SK-N-SH treated with all-trans-retinoic acid at 6 μM for 48 hours (cell line): ENCODE data around the gene CALCOCO1.
A peak's percentile ranks its signal among the peaks of the same experiment; 100 is the strongest.

ENCODE experiments used
- ATAC-seq: fragments of 200-7000 bp; cut with Tn5 transposase; 3 replicates; pipeline ENCODE4 v1.9.1; 2020; ENCODE audit warnings: mild to moderate bottlenecking, moderate library complexity
- ARNTL ChIP-seq: fragments of 450-650 bp; formaldehyde crosslinking; IDR thresholded peaks from 2 replicates; pipeline ENCODE4 v1.5.0; 2020; ENCODE audit warnings: low read depth, mild to moderate bottlenecking, moderate library complexity, borderline replicate concordance
- BACH2 ChIP-seq: fragments of 250-450 bp; sonication (Bioruptor Pico); IDR thresholded peaks from 2 replicates; pipeline ENCODE4 v1.9.0; 2021; ENCODE audit warnings: mild to moderate bottlenecking, borderline replicate concordance
- CSDC2 ChIP-seq: fragments of 250-450 bp; sonication (Bioruptor Pico); IDR thresholded peaks from 2 replicates; pipeline ENCODE4 v1.5.0; 2020; ENCODE audit warnings: mild to moderate bottlenecking, moderate library complexity
- ESRRG ChIP-seq: fragments of 250-450 bp; sonication (Bioruptor Pico); IDR thresholded peaks from 2 replicates; pipeline ENCODE4 v1.6.1; 2021; ENCODE audit warnings: mild to moderate bottlenecking
- GLIS3 ChIP-seq: fragments of 250-450 bp; sonication (Bioruptor Pico); IDR thresholded peaks from 2 replicates; pipeline ENCODE4 v1.5.0; 2020; ENCODE audit warnings: mild to moderate bottlenecking, moderate library complexity
- ISL1 ChIP-seq: fragments of 250-450 bp; sonication (Bioruptor Pico); IDR thresholded peaks from 2 replicates; pipeline ENCODE4 v2.1.2; 2022; ENCODE audit warnings: mild to moderate bottlenecking, moderate library complexity
- OSR1 ChIP-seq: fragments of 250-450 bp; sonication (Bioruptor Pico); IDR thresholded peaks from 2 replicates; pipeline ENCODE4 v1.8.0; 2022; ENCODE audit warnings: moderate library complexity, mild to moderate bottlenecking, inconsistent platforms
- POU6F1 ChIP-seq: fragments of 250-450 bp; sonication (Bioruptor Pico); IDR thresholded peaks from 2 replicates; pipeline ENCODE4 v1.8.0; 2021; ENCODE audit warnings: low read depth, mild to moderate bottlenecking, moderate library complexity, borderline replicate concordance
- PPARA ChIP-seq: fragments of 250-450 bp; sonication (Bioruptor Pico); IDR thresholded peaks from 2 replicates; pipeline ENCODE4 v1.5.0; 2020; ENCODE audit warnings: mild to moderate bottlenecking, borderline replicate concordance
- RARB ChIP-seq: fragments of 250-450 bp; sonication (Bioruptor Pico); IDR thresholded peaks from 2 replicates; pipeline ENCODE4 v1.8.0; 2021; ENCODE audit warnings: mild to moderate bottlenecking, moderate library complexity
- SNAI2 ChIP-seq: fragments of 250-450 bp; sonication (Bioruptor Pico); IDR thresholded peaks from 2 replicates; pipeline ENCODE4 v1.5.0; 2020; ENCODE audit warnings: mild to moderate bottlenecking, moderate library complexity
- TCF4 ChIP-seq: fragments of 250-450 bp; sonication (Bioruptor Pico); IDR thresholded peaks from 2 replicates; pipeline ENCODE4 v1.8.0; 2021; ENCODE audit warnings: mild to moderate bottlenecking, moderate library complexity, borderline replicate concordance
- TOX ChIP-seq: fragments of 250-450 bp; sonication (Bioruptor Pico); IDR thresholded peaks from 2 replicates; pipeline ENCODE4 v1.8.0; 2021; ENCODE audit warnings: mild to moderate bottlenecking, moderate library complexity, borderline replicate concordance
- TSHZ2 ChIP-seq: fragments of 250-450 bp; sonication (Bioruptor Pico); IDR thresholded peaks from 2 replicates; pipeline ENCODE4 v1.5.0; 2020; ENCODE audit warnings: mild to moderate bottlenecking, moderate library complexity
- ZC3H10 ChIP-seq: fragments of 250-450 bp; sonication (Bioruptor Pico); IDR thresholded peaks from 2 replicates; pipeline ENCODE4 v1.5.1; 2021; ENCODE audit warnings: mild to moderate bottlenecking, moderate library complexity
- ZFP30 ChIP-seq: fragments of 450-650 bp; formaldehyde crosslinking; IDR thresholded peaks from 2 replicates; pipeline ENCODE4 v1.5.0; 2022; ENCODE audit warnings: mild to moderate bottlenecking, moderate library complexity
- ZNF565 ChIP-seq: fragments of 450-650 bp; formaldehyde crosslinking; conservative IDR thresholded peaks from 2 replicates; pipeline ENCODE4 v1.5.0; 2020; ENCODE audit warnings: low read depth, mild to moderate bottlenecking, moderate library complexity
- ZNF70 ChIP-seq: fragments of 450-650 bp; formaldehyde crosslinking; IDR thresholded peaks from 2 replicates; pipeline ENCODE4 v1.5.0; 2020; ENCODE audit warnings: mild to moderate bottlenecking, moderate library complexity
- TF ChIP-seq, protein P1 (sequence below): fragments of 250-450 bp; sonication (Bioruptor Pico); IDR thresholded peaks from 2 replicates; pipeline ENCODE4 v1.5.1; 2021; ENCODE audit warnings: mild to moderate bottlenecking, moderate library complexity
- TF ChIP-seq, protein P2 (sequence below): fragments of 250-450 bp; sonication (Bioruptor Pico); IDR thresholded peaks from 2 replicates; pipeline ENCODE4 v1.8.0; 2020; ENCODE audit warnings: mild to moderate bottlenecking, moderate library complexity, borderline replicate concordance
- TF ChIP-seq, protein P3 (sequence below): fragments of 250-450 bp; sonication (Bioruptor Pico); IDR thresholded peaks from 2 replicates; pipeline ENCODE4 v1.5.1; 2020; ENCODE audit warnings: low read depth, mild to moderate bottlenecking, moderate library complexity

The CALCOCO1 gene

DNA sequence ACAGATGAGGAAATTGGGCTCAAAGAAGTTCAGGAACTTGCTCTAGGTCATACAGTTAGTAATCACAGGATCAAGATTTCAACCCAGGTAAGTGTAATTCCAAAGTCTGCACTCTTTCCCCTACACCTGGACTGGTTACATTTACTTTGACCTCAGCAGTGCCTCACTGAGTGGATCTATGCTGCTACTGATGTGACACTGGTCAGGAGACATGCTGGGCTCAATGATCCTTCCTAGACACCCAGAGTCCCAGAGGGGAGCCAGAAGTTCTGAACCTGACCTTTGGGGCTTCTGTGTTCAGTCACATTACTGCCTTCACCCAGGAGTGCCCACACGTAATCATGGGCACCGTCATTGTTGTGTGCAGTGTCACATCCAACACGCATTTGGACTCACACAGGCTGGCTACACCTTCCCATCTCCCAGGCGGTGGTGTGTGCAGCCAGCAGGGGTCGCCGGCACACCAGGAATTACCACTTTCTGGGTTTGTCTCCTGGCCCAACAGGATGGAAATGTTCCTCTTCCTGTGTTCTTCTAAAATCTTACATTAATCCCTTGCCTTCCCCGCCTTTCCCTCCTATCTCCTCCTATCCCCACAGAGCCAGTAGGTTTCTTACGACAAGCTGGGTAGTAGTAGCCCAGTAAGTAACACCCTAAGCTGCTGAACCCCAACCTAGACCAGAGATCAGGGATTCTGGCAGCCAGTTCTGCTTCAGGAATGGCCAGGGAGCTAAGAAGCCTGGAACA, 25.6 kb downstream of the CALCOCO1 start:
- ATAC-seq = peak; percentile 99
- TF ChIP-seq CSDC2 (no peak), TCF4 (CRISPR knock-in tag) (no peak), BACH2 (no peak), SNAI2 (CRISPR knock-in tag) (no peak), GLIS3 (no peak), ISL1 (CRISPR knock-in tag) (no peak)
- TF ChIP-seq, all 23 proteins: peak for 0

- no peak for ATAC-seq
- TF ChIP-seq ISL1 (CRISPR knock-in tag) (no peak), CSDC2 (no peak), ZNF70 (CRISPR knock-in tag) (no peak), POU6F1 (CRISPR knock-in tag) (no peak), ESRRG (CRISPR knock-in tag) (no peak), ARNTL (CRISPR knock-in tag) (no peak), OSR1 (CRISPR knock-in tag) (no peak), ZNF565 (CRISPR knock-in tag) (no peak), GLIS3 (no peak), TSHZ2 (CRISPR knock-in tag) (no peak), PPARA (no peak), RARB (CRISPR knock-in tag) (no peak), TCF4 (CRISPR knock-in tag) (no peak)
- TF ChIP-seq, protein P1, sequence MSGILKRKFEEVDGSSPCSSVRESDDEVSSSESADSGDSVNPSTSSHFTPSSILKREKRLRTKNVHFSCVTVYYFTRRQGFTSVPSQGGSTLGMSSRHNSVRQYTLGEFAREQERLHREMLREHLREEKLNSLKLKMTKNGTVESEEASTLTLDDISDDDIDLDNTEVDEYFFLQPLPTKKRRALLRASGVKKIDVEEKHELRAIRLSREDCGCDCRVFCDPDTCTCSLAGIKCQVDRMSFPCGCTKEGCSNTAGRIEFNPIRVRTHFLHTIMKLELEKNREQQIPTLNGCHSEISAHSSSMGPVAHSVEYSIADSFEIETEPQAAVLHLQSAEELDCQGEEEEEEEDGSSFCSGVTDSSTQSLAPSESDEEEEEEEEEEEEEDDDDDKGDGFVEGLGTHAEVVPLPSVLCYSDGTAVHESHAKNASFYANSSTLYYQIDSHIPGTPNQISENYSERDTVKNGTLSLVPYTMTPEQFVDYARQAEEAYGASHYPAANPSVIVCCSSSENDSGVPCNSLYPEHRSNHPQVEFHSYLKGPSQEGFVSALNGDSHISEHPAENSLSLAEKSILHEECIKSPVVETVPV (CRISPR knock-in tag) = no peak
- TF ChIP-seq, protein P2, sequence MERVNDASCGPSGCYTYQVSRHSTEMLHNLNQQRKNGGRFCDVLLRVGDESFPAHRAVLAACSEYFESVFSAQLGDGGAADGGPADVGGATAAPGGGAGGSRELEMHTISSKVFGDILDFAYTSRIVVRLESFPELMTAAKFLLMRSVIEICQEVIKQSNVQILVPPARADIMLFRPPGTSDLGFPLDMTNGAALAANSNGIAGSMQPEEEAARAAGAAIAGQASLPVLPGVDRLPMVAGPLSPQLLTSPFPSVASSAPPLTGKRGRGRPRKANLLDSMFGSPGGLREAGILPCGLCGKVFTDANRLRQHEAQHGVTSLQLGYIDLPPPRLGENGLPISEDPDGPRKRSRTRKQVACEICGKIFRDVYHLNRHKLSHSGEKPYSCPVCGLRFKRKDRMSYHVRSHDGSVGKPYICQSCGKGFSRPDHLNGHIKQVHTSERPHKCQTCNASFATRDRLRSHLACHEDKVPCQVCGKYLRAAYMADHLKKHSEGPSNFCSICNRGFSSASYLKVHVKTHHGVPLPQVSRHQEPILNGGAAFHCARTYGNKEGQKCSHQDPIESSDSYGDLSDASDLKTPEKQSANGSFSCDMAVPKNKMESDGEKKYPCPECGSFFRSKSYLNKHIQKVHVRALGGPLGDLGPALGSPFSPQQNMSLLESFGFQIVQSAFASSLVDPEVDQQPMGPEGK (CRISPR knock-in tag) = no peak
- TF ChIP-seq, protein P3, sequence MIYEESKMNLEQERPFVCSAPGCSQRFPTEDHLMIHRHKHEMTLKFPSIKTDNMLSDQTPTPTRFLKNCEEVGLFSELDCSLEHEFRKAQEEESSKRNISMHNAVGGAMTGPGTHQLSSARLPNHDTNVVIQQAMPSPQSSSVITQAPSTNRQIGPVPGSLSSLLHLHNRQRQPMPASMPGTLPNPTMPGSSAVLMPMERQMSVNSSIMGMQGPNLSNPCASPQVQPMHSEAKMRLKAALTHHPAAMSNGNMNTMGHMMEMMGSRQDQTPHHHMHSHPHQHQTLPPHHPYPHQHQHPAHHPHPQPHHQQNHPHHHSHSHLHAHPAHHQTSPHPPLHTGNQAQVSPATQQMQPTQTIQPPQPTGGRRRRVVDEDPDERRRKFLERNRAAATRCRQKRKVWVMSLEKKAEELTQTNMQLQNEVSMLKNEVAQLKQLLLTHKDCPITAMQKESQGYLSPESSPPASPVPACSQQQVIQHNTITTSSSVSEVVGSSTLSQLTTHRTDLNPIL (CRISPR knock-in tag) = no peak
These were observed 26.7 kb downstream of the CALCOCO1 start for GRCh38 chr12:53700567-53700966.

GRCh38 chr12:53699678-53700025, 27.6 kb downstream of the CALCOCO1 start:
- no peak for ATAC-seq
- TF ChIP-seq ZNF70 (CRISPR knock-in tag) = no peak
- TF ChIP-seq, protein P2 (CRISPR knock-in tag) = no peak
- TF ChIP-seq TCF4 (CRISPR knock-in tag) = no peak
- TF ChIP-seq ZFP30 = no peak
- no peak for TF ChIP-seq ESRRG (CRISPR knock-in tag)
- no peak for TF ChIP-seq TOX (CRISPR knock-in tag)
- no peak for TF ChIP-seq OSR1 (CRISPR knock-in tag)
- TF ChIP-seq RARB (CRISPR knock-in tag) = no peak
- TF ChIP-seq ARNTL (CRISPR knock-in tag) = no peak
- no peak for TF ChIP-seq ZC3H10 (CRISPR knock-in tag)
- TF ChIP-seq, protein P1 (CRISPR knock-in tag) = no peak
- TF ChIP-seq GLIS3 = no peak
